Measurements from ENCODE around the gene SLC25A38. TPM values are rescaled to one million over a fixed set of nuclear protein-coding genes. Genes with fewer than 3 reads are reported as not detected.

Gene SLC25A38
- total and polyA plus RNA-seq, 2 experiments from 2014 or later, result 19.8 to 61.9 TPM

DNA sequence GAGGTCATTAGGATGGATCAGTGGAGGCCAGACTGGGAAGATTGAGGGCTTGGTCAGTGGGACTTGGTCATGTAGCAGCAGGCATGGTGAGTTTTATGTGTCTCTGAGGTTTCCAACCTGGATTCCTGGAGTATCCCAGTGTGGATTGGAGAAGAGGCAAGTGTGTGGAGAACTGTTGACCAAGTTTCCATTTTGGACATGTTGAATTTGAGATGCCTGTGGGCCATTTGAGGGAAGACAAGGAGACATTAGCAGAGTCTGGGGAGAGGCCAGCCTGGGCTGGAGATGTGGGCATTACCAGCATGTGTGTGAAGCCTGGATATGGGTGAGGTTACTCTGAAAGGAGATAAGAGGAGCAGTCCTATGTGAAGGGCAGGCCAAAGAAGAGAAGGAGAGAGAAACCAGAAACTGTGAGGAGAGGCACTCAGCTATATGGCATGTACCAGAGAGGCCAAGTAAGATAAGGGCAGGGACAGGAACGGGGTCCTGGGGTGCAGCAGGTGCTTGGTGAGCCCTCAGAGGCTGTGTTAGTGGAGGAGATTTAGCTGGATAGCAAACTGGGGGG lies 4.3 kb downstream of the SLC25A38 start:
- no peaks in the 10 kb centered on the region for H3F3A ChIP-seq (replicated peaks; ENCODE audit: low read depth)
- peaks cover 47% of the 10 kb centered on the region for H4K20me1 ChIP-seq (replicated peaks; ENCODE audit: insufficient read depth)
- Mint-ChIP-seq H3K36me3 (ENCODE audit: low read depth) (peaks cover 35% of the 10 kb centered on the region), H3K27ac (0 out of 2 replicates have a peak overlapping the region, but pooled peaks have one; percentile 46), H3K27me3 (ENCODE audit: insufficient read depth, low read depth, poor library complexity) (peaks cover 3% of the 10 kb centered on the region), H3K9me3 (no peaks in the 10 kb centered on the region; the same call in 2 of the 3 replicates), H3K4me1 (peaks cover 33% of the 10 kb centered on the region), H3K4me3 (no peak overlapping the region)
- peaks cover 70% of the 10 kb centered on the region for H3K79me2 ChIP-seq (replicated peaks; ENCODE audit: insufficient read depth)
- H3K4me2 ChIP-seq, result no peak overlapping the region; the same call in 1 of the 2 replicates
- H3K36me3 ChIP-seq (ENCODE audit: insufficient read depth), result peaks cover 19% of the 10 kb centered on the region
- H3K27ac ChIP-seq (ENCODE audit: low read depth), result no peak overlapping the region
- no peaks in the 10 kb centered on the region for H3K27me3 ChIP-seq (ENCODE audit: insufficient read depth)
- H2AFZ ChIP-seq, result no peak overlapping the region
- no peak for ATAC-seq
- H3K4me1 ChIP-seq (ENCODE audit: insufficient read depth), result peaks cover 24% of the 10 kb centered on the region
- DNase-seq (ENCODE audit: low spot score), result no peak
- no peak overlapping the region for H3K4me3 ChIP-seq
- H3K9me2 ChIP-seq (ENCODE audit: insufficient read depth), result no peaks in the 10 kb centered on the region
- TF ChIP-seq JUNB (IDR thresholded peaks at IDR 0.05; ENCODE audit: unreplicated experiment) (no peak), STAT1 (IDR thresholded peaks at IDR 0.05; ENCODE audit: unreplicated experiment) (no peak), CREB1 (CRISPR knock-in tag; IDR thresholded peaks at IDR 0.05; ENCODE audit: low read depth) (no peak), NANOG (IDR thresholded peaks at IDR 0.05; ENCODE audit: borderline replicate concordance) (no peak), EZH2phosphoT487 (IDR thresholded peaks at IDR 0.05; ENCODE audit: unreplicated experiment) (no peak), EZH2 (IDR thresholded peaks at IDR 0.05; ENCODE audit: low read depth, unreplicated experiment) (no peak), ZNF114 (CRISPR knock-in tag; IDR thresholded peaks at IDR 0.05) (no peak), POLR2AphosphoS5 (IDR thresholded peaks at IDR 0.05; ENCODE audit: low read depth) (no peak)
- TF ChIP-seq, protein P1, sequence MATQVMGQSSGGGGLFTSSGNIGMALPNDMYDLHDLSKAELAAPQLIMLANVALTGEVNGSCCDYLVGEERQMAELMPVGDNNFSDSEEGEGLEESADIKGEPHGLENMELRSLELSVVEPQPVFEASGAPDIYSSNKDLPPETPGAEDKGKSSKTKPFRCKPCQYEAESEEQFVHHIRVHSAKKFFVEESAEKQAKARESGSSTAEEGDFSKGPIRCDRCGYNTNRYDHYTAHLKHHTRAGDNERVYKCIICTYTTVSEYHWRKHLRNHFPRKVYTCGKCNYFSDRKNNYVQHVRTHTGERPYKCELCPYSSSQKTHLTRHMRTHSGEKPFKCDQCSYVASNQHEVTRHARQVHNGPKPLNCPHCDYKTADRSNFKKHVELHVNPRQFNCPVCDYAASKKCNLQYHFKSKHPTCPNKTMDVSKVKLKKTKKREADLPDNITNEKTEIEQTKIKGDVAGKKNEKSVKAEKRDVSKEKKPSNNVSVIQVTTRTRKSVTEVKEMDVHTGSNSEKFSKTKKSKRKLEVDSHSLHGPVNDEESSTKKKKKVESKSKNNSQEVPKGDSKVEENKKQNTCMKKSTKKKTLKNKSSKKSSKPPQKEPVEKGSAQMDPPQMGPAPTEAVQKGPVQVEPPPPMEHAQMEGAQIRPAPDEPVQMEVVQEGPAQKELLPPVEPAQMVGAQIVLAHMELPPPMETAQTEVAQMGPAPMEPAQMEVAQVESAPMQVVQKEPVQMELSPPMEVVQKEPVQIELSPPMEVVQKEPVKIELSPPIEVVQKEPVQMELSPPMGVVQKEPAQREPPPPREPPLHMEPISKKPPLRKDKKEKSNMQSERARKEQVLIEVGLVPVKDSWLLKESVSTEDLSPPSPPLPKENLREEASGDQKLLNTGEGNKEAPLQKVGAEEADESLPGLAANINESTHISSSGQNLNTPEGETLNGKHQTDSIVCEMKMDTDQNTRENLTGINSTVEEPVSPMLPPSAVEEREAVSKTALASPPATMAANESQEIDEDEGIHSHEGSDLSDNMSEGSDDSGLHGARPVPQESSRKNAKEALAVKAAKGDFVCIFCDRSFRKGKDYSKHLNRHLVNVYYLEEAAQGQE (IDR thresholded peaks at IDR 0.05; ENCODE audit: unreplicated experiment), result no peak
- TF ChIP-seq, protein P2, sequence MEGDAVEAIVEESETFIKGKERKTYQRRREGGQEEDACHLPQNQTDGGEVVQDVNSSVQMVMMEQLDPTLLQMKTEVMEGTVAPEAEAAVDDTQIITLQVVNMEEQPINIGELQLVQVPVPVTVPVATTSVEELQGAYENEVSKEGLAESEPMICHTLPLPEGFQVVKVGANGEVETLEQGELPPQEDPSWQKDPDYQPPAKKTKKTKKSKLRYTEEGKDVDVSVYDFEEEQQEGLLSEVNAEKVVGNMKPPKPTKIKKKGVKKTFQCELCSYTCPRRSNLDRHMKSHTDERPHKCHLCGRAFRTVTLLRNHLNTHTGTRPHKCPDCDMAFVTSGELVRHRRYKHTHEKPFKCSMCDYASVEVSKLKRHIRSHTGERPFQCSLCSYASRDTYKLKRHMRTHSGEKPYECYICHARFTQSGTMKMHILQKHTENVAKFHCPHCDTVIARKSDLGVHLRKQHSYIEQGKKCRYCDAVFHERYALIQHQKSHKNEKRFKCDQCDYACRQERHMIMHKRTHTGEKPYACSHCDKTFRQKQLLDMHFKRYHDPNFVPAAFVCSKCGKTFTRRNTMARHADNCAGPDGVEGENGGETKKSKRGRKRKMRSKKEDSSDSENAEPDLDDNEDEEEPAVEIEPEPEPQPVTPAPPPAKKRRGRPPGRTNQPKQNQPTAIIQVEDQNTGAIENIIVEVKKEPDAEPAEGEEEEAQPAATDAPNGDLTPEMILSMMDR (conservative IDR thresholded peaks at IDR 0.05; ENCODE audit: low read depth in 2 of 2), result no peak
- TF ChIP-seq, protein P3, sequence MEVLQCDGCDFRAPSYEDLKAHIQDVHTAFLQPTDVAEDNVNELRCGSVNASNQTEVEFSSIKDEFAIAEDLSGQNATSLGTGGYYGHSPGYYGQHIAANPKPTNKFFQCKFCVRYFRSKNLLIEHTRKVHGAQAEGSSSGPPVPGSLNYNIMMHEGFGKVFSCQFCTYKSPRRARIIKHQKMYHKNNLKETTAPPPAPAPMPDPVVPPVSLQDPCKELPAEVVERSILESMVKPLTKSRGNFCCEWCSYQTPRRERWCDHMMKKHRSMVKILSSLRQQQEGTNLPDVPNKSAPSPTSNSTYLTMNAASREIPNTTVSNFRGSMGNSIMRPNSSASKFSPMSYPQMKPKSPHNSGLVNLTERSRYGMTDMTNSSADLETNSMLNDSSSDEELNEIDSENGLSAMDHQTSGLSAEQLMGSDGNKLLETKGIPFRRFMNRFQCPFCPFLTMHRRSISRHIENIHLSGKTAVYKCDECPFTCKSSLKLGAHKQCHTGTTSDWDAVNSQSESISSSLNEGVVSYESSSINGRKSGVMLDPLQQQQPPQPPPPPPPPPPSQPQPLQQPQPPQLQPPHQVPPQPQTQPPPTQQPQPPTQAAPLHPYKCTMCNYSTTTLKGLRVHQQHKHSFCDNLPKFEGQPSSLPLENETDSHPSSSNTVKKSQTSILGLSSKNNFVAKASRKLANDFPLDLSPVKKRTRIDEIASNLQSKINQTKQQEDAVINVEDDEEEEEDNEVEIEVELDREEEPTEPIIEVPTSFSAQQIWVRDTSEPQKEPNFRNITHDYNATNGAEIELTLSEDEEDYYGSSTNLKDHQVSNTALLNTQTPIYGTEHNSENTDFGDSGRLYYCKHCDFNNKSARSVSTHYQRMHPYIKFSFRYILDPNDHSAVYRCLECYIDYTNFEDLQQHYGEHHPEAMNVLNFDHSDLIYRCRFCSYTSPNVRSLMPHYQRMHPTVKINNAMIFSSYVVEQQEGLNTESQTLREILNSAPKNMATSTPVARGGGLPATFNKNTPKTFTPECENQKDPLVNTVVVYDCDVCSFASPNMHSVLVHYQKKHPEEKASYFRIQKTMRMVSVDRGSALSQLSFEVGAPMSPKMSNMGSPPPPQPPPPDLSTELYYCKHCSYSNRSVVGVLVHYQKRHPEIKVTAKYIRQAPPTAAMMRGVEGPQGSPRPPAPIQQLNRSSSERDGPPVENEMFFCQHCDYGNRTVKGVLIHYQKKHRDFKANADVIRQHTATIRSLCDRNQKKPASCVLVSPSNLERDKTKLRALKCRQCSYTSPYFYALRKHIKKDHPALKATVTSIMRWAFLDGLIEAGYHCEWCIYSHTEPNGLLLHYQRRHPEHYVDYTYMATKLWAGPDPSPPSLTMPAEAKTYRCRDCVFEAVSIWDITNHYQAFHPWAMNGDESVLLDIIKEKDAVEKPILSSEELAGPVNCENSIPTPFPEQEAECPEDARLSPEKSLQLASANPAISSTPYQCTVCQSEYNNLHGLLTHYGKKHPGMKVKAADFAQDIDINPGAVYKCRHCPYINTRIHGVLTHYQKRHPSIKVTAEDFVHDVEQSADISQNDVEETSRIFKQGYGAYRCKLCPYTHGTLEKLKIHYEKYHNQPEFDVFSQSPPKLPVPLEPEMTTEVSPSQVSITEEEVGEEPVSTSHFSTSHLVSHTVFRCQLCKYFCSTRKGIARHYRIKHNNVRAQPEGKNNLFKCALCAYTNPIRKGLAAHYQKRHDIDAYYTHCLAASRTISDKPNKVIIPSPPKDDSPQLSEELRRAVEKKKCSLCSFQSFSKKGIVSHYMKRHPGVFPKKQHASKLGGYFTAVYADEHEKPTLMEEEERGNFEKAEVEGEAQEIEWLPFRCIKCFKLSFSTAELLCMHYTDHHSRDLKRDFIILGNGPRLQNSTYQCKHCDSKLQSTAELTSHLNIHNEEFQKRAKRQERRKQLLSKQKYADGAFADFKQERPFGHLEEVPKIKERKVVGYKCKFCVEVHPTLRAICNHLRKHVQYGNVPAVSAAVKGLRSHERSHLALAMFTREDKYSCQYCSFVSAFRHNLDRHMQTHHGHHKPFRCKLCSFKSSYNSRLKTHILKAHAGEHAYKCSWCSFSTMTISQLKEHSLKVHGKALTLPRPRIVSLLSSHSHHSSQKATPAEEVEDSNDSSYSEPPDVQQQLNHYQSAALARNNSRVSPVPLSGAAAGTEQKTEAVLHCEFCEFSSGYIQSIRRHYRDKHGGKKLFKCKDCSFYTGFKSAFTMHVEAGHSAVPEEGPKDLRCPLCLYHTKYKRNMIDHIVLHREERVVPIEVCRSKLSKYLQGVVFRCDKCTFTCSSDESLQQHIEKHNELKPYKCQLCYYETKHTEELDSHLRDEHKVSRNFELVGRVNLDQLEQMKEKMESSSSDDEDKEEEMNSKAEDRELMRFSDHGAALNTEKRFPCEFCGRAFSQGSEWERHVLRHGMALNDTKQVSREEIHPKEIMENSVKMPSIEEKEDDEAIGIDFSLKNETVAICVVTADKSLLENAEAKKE (CRISPR knock-in tag; IDR thresholded peaks at IDR 0.05), result no peak
